Activated CD4-positive, alpha-beta T cell treated with anti-CD3 and anti-CD28 coated beads for 4 hours (primary cell): ENCODE measurements around the gene TAS2R50.

ENCODE experiments used
- DNase-seq, 2 donors: peaks; one replicate each; pipeline ENCODE4 v3.0.0-alpha.2; 2020

Gene TAS2R50

GRCh38 chr12:10943167-10943566 is 43.5 kb downstream of the TAS2R50 start:
- DNase-seq, result no peak

- no peak for DNase-seq
These were observed 44.6 kb downstream of the TAS2R50 start for GRCh38 chr12:10941916-10942607.

DNA sequence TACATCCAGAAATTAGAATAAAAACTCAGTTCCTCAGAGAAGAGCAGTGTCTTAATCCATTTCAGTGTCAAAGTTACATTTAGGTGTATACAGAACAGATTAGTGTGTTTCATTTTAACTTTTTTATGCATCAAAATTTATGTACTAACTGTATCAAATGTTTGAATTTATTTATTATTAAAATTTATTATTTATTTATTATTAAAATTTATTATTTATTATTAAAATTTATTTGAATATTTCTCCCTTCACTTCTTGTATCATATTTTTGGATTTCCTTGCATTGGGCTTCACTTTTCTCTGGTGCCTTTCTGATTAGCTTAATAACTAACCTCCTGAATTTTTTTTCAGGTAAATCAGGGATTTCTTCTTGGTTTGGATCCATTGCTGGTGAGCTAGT is 45.3 kb downstream of the TAS2R50 start:
- DNase-seq, result no peak

DNA sequence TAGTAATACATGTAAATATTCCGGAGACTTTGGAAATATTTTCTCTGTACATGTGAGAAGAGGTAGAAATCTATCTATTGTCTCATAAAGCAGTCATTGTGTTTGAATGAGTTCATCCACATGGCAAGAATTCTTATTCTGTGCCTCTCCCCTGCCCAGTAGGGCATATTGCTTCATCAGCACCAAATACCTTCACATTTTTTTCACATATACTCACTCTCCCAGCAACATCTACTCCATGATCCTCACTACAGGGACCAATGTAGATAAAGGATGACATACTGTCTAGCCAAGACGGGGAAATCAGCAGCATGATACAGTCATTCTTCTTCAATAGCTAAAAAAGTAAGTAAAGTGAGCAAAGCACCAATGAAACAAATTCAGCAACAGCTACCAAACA is 46.3 kb downstream of the TAS2R50 start:
- DNase-seq, result no peak

GRCh38 chr12:10939163-10939562 is 47.5 kb downstream of the TAS2R50 start, which contains the start of gene TAS2R14:
Gene TAS2R14, minus strand, starts transcription at chr12:10939263. Its CDS starts 56 bp downstream, at chr12:10939207.
- no peak for DNase-seq

GRCh38 chr12:10936506-10936905 is 50.2 kb downstream of the TAS2R50 start:
- no peak for DNase-seq
